ENCODE data around the gene MED13L.

Gene MED13L

DNA sequence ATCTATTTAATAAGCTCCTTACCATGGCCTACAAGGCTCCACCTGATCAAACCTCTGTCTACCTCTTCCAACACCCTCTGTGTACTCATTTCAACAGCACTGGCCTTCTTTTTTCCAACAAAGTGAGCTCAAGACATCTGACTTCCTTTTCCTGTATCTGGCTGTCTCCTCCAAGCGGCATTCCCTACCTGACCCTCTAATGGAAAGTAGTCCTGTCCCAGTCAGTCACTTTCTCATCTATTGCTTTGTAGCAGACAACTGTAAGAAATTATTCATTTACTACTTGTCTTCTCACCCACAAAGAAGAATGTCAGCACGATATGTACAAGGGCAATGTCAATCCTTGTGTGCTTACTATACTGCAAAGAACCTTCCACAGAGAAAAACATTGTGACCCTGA, 149.6 kb downstream of the MED13L start:
- no peaks in the 10 kb centered on the region for H3K27me3 Mint-ChIP-seq
- H3K36me3 Mint-ChIP-seq = no peaks in the 10 kb centered on the region
- no peak overlapping the region for H3K4me3 Mint-ChIP-seq
- ATAC-seq = no peak
- H3K27ac Mint-ChIP-seq = no peak overlapping the region
- H3K9me3 Mint-ChIP-seq = no peaks in the 10 kb centered on the region
- peaks cover 74% of the 10 kb centered on the region for H3K4me1 Mint-ChIP-seq

DNA sequence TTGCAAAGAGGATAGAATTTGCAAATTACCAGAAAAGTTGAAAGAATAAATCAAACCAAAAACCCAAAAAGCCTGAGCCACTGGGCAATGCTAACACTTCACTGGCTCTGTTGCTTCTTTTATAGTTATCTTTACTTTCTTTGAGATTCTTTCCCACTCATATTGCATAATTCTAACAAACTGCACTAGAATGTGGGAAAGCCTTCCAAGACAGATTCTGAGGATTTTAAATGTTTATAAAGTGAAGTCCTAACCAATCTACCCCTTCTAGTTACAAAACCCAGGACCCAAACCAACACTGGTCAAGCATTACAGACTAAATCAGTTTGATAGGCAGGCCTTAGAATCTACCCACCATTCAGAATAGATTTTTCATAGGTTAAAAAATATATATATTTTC, 150.9 kb downstream of the MED13L start:
- no peak for ATAC-seq
- Mint-ChIP-seq H3K4me3 (no peak overlapping the region), H3K4me1 (peaks cover 75% of the 10 kb centered on the region), H3K27me3 (no peaks in the 10 kb centered on the region), H3K9me3 (no peaks in the 10 kb centered on the region), H3K27ac (no peak overlapping the region), H3K36me3 (no peaks in the 10 kb centered on the region)

DNA sequence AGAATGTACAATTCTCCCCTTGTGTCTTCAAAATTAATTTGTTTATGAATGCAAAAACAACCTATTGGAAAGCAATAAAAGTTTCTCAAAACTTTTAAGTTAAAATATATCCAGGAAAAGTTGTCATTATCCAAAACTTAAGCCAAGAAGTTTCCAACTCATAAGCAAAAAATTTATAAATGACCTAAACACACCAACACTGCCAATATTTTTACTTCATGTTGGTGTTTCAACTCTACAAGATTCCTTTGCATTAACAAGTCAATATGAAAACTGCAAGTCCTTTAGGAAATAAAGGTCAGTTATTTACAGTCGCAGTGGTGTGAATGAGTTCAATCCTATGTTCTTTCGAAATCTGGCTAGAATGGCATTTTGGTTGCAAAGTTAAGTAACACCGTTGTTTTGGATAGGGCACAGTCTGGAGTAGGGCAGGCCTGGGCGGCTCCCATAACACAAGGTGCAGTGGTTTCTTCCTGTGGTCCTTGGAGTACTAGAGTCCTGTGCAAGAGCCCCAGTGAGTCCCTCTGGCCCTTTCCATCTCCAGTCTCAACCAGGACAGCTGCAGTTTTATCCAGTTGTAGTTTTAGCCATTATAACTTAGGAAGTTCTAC, 151.4 kb downstream of the MED13L start:
- no peak overlapping the region for H3K27ac Mint-ChIP-seq
- no peak for ATAC-seq
- no peaks in the 10 kb centered on the region for H3K36me3 Mint-ChIP-seq
- no peaks in the 10 kb centered on the region for H3K27me3 Mint-ChIP-seq
- H3K4me3 Mint-ChIP-seq = no peak overlapping the region
- H3K4me1 Mint-ChIP-seq = peaks cover 75% of the 10 kb centered on the region
- no peaks in the 10 kb centered on the region for H3K9me3 Mint-ChIP-seq

DNA sequence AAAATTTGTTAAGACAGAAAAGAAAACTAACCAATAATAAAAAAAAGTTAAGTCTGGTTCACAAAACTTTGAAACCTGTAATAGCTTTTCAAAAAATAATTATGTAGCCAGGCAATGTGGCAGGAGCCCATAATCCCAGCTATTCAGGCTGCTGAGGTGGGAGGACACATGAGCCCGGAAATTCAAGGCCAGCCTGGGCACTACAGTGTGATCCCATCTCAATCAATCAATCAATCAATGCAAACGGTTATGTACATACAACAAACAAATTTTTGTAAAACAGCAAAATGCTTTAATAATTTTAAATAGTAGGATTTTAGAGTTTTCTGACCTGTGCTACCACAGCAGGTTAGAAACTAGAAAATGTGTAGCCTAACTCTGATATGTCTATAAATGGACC, 152.4 kb downstream of the MED13L start:
- H3K36me3 Mint-ChIP-seq = no peaks in the 10 kb centered on the region
- peaks cover 75% of the 10 kb centered on the region for H3K4me1 Mint-ChIP-seq
- no peak overlapping the region for H3K4me3 Mint-ChIP-seq
- ATAC-seq = no peak
- no peak overlapping the region for H3K27ac Mint-ChIP-seq
- no peaks in the 10 kb centered on the region for H3K9me3 Mint-ChIP-seq
- H3K27me3 Mint-ChIP-seq = no peaks in the 10 kb centered on the region

DNA sequence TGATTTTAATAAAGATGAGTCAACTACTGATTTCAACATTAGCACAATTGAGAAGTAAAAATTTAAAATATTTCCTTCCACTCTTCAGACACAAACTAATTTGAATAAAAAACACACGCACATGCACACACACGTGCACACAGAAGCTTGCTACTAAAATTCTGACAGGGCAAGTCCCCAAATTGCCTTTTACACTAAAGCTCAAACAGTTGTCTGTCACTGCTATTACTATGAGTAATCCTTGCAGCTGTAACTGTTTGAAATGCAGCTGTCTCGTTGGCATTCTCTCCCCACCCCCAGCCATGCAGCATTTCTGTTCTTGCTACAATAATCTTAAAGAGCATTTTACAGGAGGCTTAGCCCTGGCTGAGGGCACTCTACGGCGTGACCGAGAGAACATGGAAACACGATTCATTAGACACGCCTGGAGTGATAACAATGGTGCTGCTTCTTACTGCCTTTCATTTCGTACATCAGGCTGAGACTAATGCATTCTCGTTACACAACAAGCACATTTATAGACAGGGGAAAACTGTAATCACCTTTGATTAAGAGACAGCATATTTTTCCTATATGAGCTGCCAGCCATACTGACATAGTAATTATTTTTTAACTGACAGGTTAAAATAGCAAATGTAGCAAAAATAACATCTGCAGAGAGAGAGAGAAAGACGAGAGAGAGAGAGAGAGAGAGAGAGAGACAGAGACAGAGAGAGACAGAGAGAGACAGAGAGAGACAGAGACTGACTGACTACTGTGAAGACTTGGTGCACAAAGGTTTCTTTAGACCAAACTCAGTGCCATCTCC, 153.8 kb downstream of the MED13L start:
- peaks cover 75% of the 10 kb centered on the region for H3K4me1 Mint-ChIP-seq
- H3K4me3 Mint-ChIP-seq = peak overlapping the region; percentile 75
- H3K36me3 Mint-ChIP-seq = no peaks in the 10 kb centered on the region
- H3K27me3 Mint-ChIP-seq = no peaks in the 10 kb centered on the region
- peak overlapping the region; percentile 85 for H3K27ac Mint-ChIP-seq
- no peaks in the 10 kb centered on the region for H3K9me3 Mint-ChIP-seq
- peak; percentile 93 for ATAC-seq

DNA sequence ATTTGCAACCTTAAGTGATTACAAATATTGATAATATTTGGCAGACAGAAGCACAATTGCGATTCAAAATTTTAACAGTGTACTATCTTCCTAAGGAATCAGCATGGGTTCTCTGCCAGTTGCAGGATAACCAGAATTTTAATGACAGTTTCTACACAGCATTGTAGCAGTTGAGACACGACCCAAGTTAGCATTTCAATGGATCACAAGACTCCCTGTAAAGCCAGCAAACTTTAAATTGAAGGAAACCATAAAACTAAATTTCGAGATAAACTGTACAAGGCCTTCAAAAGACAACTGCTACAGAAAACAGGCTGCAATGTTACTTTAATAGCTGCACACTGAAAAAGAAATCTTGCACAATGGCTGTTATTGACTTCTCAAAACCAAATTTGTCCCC, 154.9 kb downstream of the MED13L start:
- no peak overlapping the region for H3K27ac Mint-ChIP-seq
- H3K27me3 Mint-ChIP-seq = no peaks in the 10 kb centered on the region
- ATAC-seq = no peak
- no peaks in the 10 kb centered on the region for H3K9me3 Mint-ChIP-seq
- H3K4me3 Mint-ChIP-seq = no peak overlapping the region
- H3K4me1 Mint-ChIP-seq = peaks cover 69% of the 10 kb centered on the region
- H3K36me3 Mint-ChIP-seq = no peaks in the 10 kb centered on the region

DNA sequence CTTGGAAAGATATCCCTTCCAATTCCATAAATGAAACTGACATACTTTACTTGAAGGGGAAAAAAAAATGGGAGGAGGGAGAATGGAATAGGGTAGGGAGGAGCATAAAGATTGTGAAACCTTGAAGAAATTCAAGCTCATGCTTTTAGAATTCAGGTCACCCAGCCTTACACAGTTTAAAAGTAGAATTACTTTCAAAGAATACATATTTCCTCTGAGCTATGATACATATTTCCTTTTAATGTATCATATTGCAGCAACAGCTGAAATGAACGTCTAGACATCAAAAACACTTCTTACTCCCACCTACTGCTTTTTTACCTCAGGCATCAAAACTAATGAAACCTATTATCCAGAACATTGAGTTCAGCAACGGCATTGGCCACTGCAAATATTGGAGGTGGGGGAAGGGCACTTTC, 156.0 kb downstream of the MED13L start:
- H3K4me3 Mint-ChIP-seq = no peak overlapping the region
- H3K4me1 Mint-ChIP-seq = peaks cover 65% of the 10 kb centered on the region
- H3K27ac Mint-ChIP-seq = no peak overlapping the region
- no peaks in the 10 kb centered on the region for H3K9me3 Mint-ChIP-seq
- ATAC-seq = no peak
- no peaks in the 10 kb centered on the region for H3K36me3 Mint-ChIP-seq
- H3K27me3 Mint-ChIP-seq = no peaks in the 10 kb centered on the region

DNA sequence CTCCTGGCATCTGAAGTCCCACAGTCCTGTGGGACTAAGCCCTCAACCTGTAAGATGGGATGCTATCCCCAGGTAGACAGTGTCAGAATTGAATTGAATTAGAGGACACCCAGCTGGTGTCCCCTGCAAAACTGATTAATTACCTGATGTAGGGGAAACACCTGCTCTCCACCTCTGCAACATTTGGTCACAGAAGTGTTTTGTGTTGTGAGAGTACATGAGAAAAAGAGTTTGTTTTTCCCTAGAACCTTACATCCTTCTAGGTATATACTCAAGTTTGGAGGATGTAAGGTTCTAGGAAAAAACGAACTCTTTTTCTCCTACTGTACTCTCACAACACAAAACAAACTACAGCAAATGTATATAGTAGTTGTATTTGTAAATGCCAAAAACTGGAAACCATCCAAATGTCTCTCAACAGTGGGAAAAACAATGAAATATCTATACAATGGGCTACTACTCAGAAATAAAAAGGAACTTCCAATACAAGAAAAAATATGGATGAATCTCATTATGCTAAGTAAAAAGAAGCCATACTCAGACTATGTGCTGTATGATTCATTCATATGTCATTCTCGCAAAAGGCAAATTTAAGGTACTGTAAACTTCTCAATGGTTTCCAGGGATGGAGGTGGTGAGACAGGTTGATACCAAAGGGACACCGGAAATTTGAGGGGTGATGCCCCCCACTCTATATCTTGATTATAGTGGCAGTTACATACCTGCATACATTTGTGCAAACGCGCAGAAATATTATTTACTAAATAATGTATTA, 160.7 kb downstream of the MED13L start:
- Mint-ChIP-seq H3K36me3 (no peaks in the 10 kb centered on the region), H3K9me3 (no peaks in the 10 kb centered on the region), H3K4me1 (peaks cover 53% of the 10 kb centered on the region), H3K4me3 (no peak overlapping the region), H3K27ac (no peak overlapping the region), H3K27me3 (no peaks in the 10 kb centered on the region)
- ATAC-seq = no peak

DNA sequence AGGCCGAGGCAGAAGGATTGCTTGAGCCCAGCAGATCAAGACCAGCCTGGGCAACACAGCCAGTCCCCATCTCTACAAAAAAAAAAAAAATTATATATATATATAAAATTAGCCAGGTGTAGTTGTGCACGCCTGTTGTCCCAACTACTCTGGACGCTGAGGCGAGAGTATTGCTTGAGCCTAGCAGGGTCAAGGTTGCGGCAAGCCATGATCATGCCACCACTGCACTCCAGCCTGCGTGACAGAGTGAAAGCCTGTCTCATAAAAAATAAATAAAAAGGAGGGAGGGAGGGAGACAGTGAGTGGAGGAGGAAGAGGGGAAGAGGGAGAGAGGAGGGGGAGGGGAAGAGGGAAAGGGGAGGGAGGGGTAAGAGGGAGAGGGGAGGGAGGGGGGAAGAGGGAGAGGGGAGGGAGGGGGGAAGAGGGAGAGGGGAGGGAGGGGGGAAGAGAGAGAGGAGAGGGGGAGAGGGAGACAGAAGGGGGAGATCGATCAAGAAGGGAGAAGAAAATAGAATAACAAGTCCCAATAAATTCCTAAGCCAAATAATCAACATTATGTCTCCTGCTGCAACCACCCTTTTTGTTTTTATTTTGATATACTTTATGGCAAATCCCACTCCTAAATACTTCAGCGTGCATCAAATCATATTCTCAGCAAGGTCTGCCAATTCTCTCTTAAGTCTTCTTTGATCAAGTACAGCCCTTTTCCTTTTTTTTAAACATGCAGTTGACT, 163.9 kb downstream of the MED13L start:
- H3K27ac Mint-ChIP-seq = no peak overlapping the region
- no peaks in the 10 kb centered on the region for H3K36me3 Mint-ChIP-seq
- no peaks in the 10 kb centered on the region for H3K9me3 Mint-ChIP-seq
- no peak for ATAC-seq
- no peak overlapping the region for H3K4me3 Mint-ChIP-seq
- peaks cover 29% of the 10 kb centered on the region for H3K4me1 Mint-ChIP-seq
- no peaks in the 10 kb centered on the region for H3K27me3 Mint-ChIP-seq

DNA sequence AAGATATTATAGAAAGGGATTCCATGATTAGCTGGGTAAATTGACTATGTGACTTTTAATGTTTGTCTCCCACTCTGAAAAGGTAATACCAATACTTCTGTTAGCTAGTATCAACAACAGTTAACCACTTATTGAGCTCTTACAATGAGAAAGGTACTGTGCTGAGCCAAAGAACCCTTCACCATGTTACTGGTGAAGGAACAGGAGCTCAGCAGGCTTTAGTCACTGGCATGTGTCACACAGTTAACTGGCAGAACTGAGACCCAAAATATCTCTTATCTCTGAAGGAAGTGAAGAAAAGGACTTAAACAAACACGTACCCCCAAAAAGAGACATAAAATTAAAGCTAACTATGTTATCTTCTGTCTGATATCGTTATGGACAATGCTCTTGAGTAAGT, 170.6 kb downstream of the MED13L start:
- Mint-ChIP-seq H3K27ac (no peak overlapping the region), H3K9me3 (no peaks in the 10 kb centered on the region), H3K4me3 (no peak overlapping the region), H3K4me1 (peaks cover 12% of the 10 kb centered on the region), H3K36me3 (peaks cover 22% of the 10 kb centered on the region), H3K27me3 (no peaks in the 10 kb centered on the region)
- ATAC-seq = no peak

DNA sequence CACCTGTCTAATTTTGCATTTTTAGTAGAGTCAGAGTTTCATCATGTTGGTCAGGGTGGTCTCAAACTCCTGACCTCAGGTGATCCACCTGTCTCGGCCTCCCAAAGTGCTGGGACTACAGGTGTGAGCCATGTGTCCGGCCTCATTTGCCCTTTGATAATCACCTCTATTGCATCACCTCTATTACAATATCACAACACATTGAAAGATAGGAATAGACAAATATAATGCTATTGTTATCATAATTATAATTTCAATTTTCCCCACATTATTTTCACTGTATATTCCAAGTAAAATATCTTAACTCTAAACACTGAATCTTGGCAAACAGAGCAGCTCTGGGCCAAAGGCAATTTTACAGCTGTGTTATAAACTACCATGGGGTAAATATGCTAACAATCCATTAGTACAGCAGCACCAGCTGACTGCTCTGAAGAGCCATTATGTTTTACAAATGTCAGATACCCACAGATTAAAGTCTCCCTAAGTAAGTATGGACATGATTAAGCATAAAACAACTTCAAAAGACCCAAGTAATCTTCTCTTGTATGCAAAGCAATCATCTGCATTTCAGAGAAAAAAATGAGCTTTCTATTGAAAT, 173.2 kb downstream of the MED13L start:
- no peaks in the 10 kb centered on the region for H3K27me3 Mint-ChIP-seq

DNA sequence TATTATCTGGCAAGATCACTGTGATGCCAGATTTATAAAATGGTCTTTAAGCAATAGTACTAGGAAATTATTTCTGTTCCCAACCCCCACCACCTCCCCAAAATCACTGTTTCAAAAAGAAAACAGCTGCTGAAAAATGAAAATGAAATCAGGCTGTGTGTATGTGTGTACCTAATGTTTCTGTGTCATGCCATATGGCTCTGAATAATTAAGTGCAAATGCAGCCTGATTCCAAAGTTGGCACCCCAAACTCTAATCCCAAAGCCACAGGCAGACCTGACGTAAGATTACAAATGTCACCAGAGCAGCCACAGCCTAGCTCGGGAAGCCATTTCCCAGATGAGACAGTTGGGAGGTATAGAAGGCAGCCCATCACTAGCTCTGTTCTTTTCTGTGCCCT, 175.5 kb downstream of the MED13L start:
- no peak for ATAC-seq
- H3K9me3 Mint-ChIP-seq = no peaks in the 10 kb centered on the region
- peaks cover 35% of the 10 kb centered on the region for H3K36me3 Mint-ChIP-seq
- no peaks in the 10 kb centered on the region for H3K27me3 Mint-ChIP-seq
- no peak overlapping the region for H3K27ac Mint-ChIP-seq
- no peak overlapping the region for H3K4me3 Mint-ChIP-seq
- peaks cover 37% of the 10 kb centered on the region for H3K4me1 Mint-ChIP-seq

More for the DNA sequence above, 173.2 kb downstream of the MED13L start:
- Mint-ChIP-seq H3K36me3 (peaks cover 33% of the 10 kb centered on the region), H3K4me3 (no peak overlapping the region), H3K4me1 (peaks cover 33% of the 10 kb centered on the region), H3K9me3 (no peaks in the 10 kb centered on the region), H3K27ac (no peak overlapping the region)
- ATAC-seq = no peak

DNA sequence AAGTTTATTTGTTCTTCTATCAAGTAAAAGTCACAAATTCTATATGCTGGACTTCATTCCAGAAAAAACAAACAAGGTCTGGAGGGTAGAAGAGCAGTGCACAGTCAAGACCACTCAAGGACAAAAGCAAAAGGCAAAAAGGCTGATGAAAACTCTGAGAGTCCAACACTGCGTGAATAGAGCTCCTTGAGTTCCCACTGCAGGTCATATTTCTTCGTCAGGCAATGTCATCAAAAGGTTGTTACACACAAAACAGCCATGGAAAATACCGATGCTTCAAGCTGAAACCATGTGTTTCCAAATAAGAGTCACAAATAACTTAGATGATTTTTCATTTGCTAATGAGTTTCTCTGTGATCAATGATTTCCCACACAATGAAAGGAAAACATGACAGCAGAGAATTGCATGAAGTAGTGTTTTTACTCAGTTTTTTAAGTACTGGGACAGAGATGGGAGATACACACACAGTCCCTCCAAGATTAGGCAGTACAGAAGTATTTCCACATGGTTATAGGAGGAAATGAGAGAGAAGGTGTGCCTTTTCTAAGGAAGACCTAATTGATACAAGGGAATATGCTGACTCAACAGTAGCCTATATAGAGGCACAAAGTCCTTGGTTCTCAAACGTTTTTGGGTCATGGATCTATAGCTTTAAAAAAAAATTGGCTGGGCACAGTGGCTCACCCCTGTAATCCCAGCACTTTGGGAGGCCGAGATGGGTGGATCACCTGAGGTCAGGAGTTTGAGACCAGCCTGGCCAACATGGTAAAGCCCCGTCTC, 177.7 kb downstream of the MED13L start:
- no peak overlapping the region for H3K27ac Mint-ChIP-seq
- ATAC-seq = no peak

DNA sequence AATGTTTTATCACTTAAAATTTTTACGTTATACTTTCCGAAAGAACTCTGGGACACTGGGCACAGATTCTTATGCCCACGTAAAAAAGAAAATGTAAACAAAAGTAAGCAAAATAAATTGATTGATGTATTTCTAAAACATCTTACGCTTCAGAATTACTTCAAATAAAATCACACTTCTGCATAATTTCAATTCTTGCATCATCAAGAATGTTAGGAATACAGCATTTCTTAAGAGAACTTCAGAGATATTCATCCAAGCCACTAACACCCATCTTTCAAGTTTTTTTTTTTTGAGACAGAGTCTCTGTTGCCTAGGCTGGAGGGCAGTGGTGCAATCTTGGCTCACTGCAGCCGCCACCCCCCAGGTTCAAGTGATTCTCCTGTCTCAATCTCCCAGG, 180.6 kb downstream of the MED13L start:
- H3K27me3 Mint-ChIP-seq = no peaks in the 10 kb centered on the region
- ATAC-seq = no peak
- no peak overlapping the region for H3K27ac Mint-ChIP-seq
- peaks cover 34% of the 10 kb centered on the region for H3K4me1 Mint-ChIP-seq
- H3K36me3 Mint-ChIP-seq = peaks cover 30% of the 10 kb centered on the region
- no peak overlapping the region for H3K4me3 Mint-ChIP-seq
- H3K9me3 Mint-ChIP-seq = no peaks in the 10 kb centered on the region

More for the DNA sequence above, 177.7 kb downstream of the MED13L start:
- Mint-ChIP-seq H3K9me3 (no peaks in the 10 kb centered on the region), H3K27me3 (no peaks in the 10 kb centered on the region), H3K4me3 (no peak overlapping the region), H3K36me3 (peaks cover 16% of the 10 kb centered on the region), H3K4me1 (peaks cover 37% of the 10 kb centered on the region)

Measured in stimulated activated memory B cell treated with anti-CD40 and anti-IgM and Interleukin-4, amounts not matched to agents 10 μg/mL and 1 μg/mL and 100 μg/mL, for 72 hours (primary cell).